Activated naive CD8-positive, alpha-beta T cell treated with anti-CD3 and anti-CD28 coated beads, Interleukin-2, amount 50 U/mL, for 24 hours (primary cell): ENCODE results near the gene OLR1.
"Not testable (repeated sequence)": the region's sequence is repeated elsewhere in the genome, so short reads cannot be mapped to it uniquely, and the experiment has no call there.

Experiments
- ATAC-seq: fragments of 150-1000 bp; cut with Tn5 transposase; one replicate; pipeline ENCODE4 v1.10.0; 2021
- DNase-seq: peaks from one replicate; pipeline ENCODE4 v3.0.0; 2021
- H3K27ac Mint-ChIP-seq: one replicate; pipeline ENCODE4 v1.8.0; 2021; ENCODE audit warnings: mild to moderate bottlenecking, mixed read lengths
- H3K27me3 Mint-ChIP-seq: one replicate; pipeline ENCODE4 v1.8.0; 2021; ENCODE audit warnings: mixed read lengths
- H3K36me3 Mint-ChIP-seq: one replicate; pipeline ENCODE4 v1.8.0; 2021; ENCODE audit warnings: low read depth, mixed read lengths
- H3K4me1 Mint-ChIP-seq: one replicate; pipeline ENCODE4 v1.8.0; 2021; ENCODE audit warnings: mixed read lengths
- H3K4me3 Mint-ChIP-seq: one replicate; pipeline ENCODE4 v1.8.0; 2021; ENCODE audit warnings: mild to moderate bottlenecking, moderate library complexity, mixed read lengths
- H3K9me3 Mint-ChIP-seq: one replicate; pipeline ENCODE4 v1.8.0; 2021; ENCODE audit warnings: mixed read lengths

OLR1 gene

DNA sequence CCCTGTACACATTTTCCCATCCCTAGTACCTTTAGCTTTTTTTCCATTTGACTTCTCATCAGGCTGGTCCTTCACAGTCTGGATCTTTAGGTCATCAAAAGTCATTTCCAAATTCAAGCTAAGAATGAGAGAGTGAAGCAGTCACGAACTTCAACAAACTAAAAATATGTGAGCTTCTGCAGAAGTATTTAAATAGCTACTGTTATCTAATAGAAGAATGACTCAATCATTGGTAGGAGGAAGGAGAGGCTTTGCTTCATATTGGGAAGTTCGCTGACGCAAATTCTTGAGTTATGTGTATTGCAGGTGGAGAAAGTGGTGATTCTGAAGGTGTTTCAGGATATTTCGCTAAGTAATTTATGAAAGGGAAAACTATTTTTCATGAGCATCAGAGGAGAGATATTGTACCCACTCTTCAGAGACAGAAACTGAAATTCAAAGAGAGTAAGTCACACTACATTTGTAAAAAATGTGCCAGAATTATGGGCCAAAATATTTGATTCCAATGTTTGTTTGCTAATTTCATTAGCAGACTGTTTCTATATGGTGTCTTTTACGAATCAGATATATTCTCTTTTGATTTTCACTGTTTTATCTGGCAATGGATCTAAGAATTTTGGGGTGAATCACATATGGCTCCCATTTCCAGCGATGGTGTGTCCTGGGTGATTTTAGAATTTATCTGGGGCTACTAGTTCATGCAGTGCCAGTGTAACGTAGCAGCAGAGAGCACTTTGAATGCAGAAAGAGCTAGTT lies at the start of gene OLR1:
Gene OLR1 (minus strand): TSS at position 160 of the 756 bp plus-strand sequence. CDS start 55 bp downstream, at position 105.
- DNase-seq (no peak), ATAC-seq (no peak)
- Mint-ChIP-seq H3K4me3 (no peak within 1 kb of the TSS), H3K4me1 (no peaks in the 10 kb centered on the region), H3K27me3 (peaks cover 7% of the 10 kb centered on the region), H3K36me3 (no peaks in the 10 kb centered on the region), H3K9me3 (no peaks in the 10 kb centered on the region), H3K27ac (no peak within 1 kb of the TSS)

DNA sequence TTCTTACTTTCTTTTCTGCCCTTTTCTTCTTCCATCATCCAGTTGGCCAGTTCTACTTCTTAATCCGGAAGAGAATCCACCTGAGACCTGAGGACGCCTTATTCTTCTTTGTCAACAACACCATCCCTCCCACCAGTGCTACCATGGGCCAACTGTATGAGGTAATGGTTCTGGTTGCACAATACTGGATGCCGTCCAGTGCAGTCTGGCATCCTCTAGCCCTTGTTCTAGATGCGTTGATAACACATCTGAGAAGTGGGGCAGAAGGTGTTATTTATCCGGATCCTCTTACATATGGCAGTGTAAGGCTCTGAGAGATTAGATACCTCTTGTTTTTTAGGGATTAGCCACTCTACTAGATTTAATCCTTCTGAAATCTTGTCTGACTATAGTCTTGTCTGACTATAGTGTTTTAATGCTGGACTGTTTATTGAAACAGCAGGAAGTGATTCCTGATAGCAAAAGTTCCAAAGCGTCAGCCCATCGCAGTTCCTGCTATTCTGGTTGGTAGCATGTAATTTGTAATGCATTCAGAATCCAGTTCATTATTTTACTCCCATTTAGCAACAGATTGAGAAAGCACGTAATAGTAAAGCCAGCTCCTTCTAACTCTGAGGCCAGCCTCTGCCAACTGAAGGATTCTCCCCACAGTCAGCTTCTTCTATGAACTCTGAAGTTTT lies 48.6 kb upstream of the OLR1 start:
- no peak overlapping the region for H3K27ac Mint-ChIP-seq
- H3K9me3 Mint-ChIP-seq, result no peaks in the 10 kb centered on the region
- H3K36me3 Mint-ChIP-seq, result peaks cover 32% of the 10 kb centered on the region
- peaks cover 22% of the 10 kb centered on the region for H3K4me1 Mint-ChIP-seq
- ATAC-seq (no peak), DNase-seq (no peak)
- no peaks in the 10 kb centered on the region for H3K27me3 Mint-ChIP-seq
- no peak overlapping the region for H3K4me3 Mint-ChIP-seq

DNA sequence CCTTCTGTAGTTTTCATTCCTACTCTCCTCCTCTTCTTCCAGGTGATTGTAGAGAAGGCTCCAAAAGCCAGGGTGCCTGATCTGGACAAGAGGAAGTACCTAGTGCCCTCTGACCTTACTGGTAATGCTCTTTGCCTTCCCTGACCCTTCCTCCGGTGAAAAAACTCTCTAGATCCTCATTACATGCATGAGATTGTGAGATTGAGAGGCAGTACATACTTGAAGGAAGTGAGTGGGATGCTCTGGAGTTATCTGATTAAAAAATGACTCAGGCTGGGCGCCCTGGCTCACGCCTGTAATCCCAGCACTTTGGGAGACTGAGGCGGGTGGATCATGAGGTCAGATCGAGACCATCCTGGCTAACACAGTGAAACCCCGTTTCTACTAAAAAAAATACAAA lies 46.1 kb upstream of the OLR1 start:
- peaks cover 18% of the 10 kb centered on the region for H3K36me3 Mint-ChIP-seq
- H3K9me3 Mint-ChIP-seq, result no peaks in the 10 kb centered on the region
- no peak overlapping the region for H3K4me3 Mint-ChIP-seq
- ATAC-seq (no peak), DNase-seq (no peak)
- no peak overlapping the region for H3K27ac Mint-ChIP-seq
- H3K4me1 Mint-ChIP-seq, result peaks cover 33% of the 10 kb centered on the region
- peaks cover 3% of the 10 kb centered on the region for H3K27me3 Mint-ChIP-seq

DNA sequence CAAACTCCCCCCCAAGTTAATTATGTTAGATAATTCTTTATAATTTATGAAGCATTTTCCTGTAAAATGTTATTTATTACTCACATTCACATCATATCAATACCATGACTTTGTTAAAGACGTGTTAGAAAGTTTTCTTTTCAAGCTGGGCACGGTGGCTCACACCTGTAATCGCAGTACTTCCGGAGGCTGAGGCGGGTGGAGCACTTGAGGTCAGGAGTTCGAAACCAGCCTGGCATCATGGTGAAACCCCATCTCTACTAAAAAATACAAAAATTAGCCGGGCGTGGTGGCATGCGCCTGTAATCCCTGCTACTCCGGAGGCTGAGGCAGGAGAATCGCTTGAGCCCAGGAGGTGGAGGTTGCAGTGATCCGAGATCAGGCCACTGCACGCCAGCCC lies 44.0 kb upstream of the OLR1 start:
- DNase-seq, H3K27ac Mint-ChIP-seq, H3K36me3 Mint-ChIP-seq, H3K9me3 Mint-ChIP-seq, H3K27me3 Mint-ChIP-seq, ATAC-seq, H3K4me3 Mint-ChIP-seq: not testable (repeated sequence)
- H3K4me1 Mint-ChIP-seq, result peaks cover 39% of the 10 kb centered on the region

DNA sequence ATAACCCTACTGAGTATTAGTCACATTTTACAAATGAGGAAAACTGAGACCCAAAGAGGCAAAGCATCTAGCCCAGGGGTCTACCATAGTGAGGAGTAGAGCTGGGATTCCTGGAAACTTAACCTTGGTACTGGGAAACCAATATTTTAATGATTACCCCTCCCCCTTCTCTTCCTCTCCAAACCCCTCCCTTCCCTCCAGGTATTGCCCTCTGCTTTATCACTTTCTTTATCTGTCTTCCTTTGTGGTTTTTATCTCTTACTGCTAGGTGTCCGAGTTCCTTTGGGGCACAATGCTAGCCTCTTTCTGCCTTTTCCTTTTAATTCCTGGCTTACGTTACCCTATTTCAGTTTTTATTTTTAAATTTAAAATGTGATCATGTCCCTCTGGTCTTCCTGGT lies 43.5 kb upstream of the OLR1 start:
- H3K27ac Mint-ChIP-seq, result no peak overlapping the region
- peaks cover 3% of the 10 kb centered on the region for H3K27me3 Mint-ChIP-seq
- H3K9me3 Mint-ChIP-seq, result no peaks in the 10 kb centered on the region
- H3K4me3 Mint-ChIP-seq, result no peak overlapping the region
- ATAC-seq (no peak), DNase-seq (no peak)
- peaks cover 39% of the 10 kb centered on the region for H3K4me1 Mint-ChIP-seq
- peaks cover 3% of the 10 kb centered on the region for H3K36me3 Mint-ChIP-seq

DNA sequence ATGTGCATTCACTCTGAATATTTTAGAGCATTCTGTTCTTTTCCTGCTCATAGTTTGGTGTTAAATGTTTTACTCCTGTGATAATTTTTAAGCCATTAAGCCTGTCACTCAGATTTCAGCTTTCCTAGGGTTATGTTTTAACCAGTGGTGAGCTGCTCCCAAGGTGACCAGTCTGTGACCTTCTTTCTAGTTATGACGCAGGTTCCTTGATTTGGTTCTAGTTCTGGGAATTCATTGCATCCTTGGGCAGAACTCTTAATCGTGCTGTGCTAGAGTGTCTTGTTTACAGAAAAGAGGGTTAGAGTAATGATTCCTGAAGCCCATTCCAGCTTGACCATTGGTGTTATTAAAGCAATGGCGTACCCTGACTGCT lies 42.9 kb upstream of the OLR1 start:
- DNase-seq (no peak), ATAC-seq (no peak)
- H3K36me3 Mint-ChIP-seq, result no peaks in the 10 kb centered on the region
- H3K27ac Mint-ChIP-seq, result no peak overlapping the region
- peaks cover 3% of the 10 kb centered on the region for H3K27me3 Mint-ChIP-seq
- H3K4me1 Mint-ChIP-seq, result peaks cover 37% of the 10 kb centered on the region
- peak overlapping the region; percentile 84 for H3K4me3 Mint-ChIP-seq
- H3K9me3 Mint-ChIP-seq, result no peaks in the 10 kb centered on the region

DNA sequence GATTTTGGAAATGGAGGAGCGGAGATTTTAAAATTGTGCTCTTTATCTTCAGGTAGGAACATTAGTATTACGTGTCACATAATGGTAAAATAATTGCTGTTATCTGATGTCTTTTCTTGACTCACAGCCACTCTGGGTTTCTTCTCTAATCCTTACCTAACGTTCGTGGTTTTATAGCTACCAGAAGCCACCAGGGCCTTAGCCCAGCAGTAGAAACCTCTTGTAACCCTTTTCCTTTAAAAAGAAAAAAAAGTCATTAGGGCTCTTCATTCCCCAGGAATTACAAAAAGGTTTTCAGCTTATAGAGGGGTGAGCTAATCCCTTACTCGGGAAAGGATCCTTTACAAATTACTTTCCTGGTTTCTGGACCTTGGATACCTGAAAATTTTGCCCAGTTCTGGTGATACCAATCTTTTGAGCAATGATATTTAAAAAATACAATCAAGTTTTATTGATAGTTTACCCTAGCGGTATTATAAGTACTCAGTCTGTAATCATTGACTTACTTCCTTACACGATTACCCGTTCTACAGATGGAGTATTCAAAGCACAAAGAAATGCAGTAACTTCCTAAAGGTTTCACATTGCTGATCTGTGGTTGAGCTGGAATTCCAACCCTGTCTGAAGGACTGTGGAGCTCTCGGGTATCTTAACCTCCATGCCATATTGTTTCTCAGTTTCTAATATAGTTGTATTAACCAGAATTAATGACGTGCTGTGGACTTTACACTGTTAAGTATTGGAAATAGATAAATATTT lies 42.4 kb upstream of the OLR1 start:
- Mint-ChIP-seq H3K4me1 (peaks cover 37% of the 10 kb centered on the region), H3K9me3 (no peaks in the 10 kb centered on the region), H3K36me3 (no peaks in the 10 kb centered on the region), H3K27me3 (peaks cover 3% of the 10 kb centered on the region), H3K27ac (peak overlapping the region; percentile 88), H3K4me3 (peak overlapping the region; percentile 84)
- ATAC-seq (no peak), DNase-seq (no peak)

DNA sequence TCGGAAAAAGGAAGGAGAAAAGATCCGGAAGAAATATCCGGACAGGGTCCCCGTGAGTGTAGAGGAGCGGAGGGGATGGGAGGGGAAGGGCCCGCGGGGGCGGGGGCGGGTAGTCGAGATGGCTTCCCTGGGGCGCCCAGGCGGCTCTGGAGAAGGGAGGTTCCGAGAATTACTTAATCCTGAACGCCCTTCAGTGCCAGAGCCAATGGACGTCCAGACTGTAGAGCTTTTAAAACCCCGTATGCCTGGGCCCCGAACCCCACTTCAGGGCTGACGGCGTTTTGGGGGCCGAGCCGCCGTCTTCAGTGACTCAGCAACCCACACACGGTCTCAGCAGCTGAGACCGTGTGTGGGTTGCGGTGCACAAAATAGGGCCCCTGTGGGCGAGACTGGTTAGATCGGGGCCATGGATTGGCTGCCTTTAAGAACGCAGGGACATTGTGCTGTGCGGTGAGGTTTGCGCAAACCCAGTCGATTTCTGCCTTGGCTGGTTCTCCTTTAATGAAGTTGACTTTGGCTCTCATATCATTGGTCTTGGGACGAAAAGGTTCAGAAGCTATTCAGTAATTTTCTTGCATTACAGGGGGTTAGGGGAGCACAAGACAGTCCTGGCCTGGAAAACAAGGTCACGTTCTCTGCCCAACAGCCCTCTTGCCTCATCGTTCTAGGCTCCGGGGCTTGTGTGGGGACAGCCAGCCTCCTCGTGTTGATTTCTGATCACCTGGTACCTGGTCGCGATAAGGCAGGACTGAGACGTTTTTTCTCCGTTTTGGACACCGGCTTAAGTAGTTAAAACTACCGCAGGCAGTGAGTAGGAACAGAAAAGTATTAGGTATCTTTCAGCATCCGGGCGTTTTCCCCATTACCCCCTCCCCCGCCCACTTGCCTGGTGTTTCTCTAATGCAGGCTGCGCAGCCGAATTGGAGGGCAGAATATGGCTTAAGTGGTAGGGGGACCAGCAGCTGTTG lies 41.5 kb upstream of the OLR1 start:
- no peaks in the 10 kb centered on the region for H3K9me3 Mint-ChIP-seq
- peak overlapping the region; percentile 84 for H3K4me3 Mint-ChIP-seq
- H3K36me3 Mint-ChIP-seq, result no peaks in the 10 kb centered on the region
- DNase-seq (peak; percentile 77), ATAC-seq (peak; percentile 59)
- H3K27me3 Mint-ChIP-seq, result peaks cover 3% of the 10 kb centered on the region
- peak overlapping the region; percentile 88 for H3K27ac Mint-ChIP-seq
- H3K4me1 Mint-ChIP-seq, result peaks cover 37% of the 10 kb centered on the region

DNA sequence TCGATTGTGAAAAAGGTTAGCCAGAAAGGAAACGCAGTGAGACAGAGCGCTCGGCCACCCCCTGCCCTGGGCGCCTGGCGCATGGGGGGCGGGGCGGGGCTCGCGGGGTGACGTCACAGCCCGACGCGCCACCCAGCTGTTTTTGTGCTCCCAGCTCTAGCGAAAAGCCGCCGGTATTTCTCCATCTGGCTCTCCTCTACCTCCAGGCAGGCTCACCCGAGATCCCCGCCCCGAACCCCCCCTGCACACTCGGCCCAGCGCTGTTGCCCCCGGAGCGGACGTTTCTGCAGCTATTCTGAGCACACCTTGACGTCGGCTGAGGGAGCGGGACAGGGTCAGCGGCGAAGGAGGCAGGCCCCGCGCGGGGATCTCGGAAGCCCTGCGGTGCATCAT lies 40.8 kb upstream of the OLR1 start, which contains the start of gene GABARAPL1:
Gene GABARAPL1 (plus strand): TSS at position 139 of the 393 bp plus-strand sequence. CDS start 253 bp downstream, at position 392.
- H3K9me3 Mint-ChIP-seq, result no peaks in the 10 kb centered on the region
- DNase-seq (peak; percentile 79), ATAC-seq (peak; percentile 64)
- H3K4me3 Mint-ChIP-seq, result peak within 1 kb of the TSS; percentile 84
- peaks cover 3% of the 10 kb centered on the region for H3K27me3 Mint-ChIP-seq
- H3K36me3 Mint-ChIP-seq, result no peaks in the 10 kb centered on the region
- H3K4me1 Mint-ChIP-seq, result peaks cover 34% of the 10 kb centered on the region
- H3K27ac Mint-ChIP-seq, result peak within 1 kb of the TSS; percentile 90

DNA sequence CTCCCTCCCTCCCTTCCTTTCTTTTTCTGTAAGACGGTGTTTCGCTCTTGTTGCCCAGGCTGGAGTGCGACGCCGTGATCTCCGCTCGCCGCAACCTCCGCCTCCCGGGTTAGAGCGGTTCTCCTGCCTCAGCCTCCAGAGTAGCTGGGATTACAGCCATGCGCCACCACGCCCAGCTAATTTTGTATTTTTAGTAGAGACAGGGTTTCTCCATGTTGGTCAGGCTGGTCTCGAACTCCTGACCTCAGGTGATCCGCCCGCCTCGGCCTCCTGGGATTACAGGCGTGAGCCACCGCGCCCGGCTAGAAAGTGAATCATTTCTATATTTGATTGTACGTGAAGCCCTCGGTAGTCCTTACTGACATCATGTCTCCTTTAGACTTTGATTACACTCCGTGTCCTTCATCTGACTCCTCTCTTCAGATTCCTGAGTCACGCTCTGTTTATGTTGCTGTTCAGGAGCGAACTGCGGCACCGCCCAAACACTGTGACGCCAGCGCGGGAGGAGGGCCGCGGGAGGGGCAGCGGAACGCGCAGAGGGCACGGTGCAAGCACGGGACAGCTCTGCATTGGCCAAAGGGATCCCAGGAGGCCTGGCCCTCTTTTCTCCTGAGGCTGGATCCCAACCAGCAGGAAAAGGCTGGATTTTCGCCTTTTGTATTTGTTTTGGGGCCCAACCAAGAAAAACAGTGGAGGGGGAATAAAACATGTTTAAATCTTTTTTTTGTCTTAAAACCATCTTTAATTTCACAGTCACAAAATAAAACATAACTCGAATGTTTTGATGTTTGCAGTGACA lies 40.2 kb upstream of the OLR1 start:
- peak overlapping the region; percentile 84 for H3K4me3 Mint-ChIP-seq
- ATAC-seq (peak; percentile 88), DNase-seq (peak; percentile 88)
- peaks cover 3% of the 10 kb centered on the region for H3K27me3 Mint-ChIP-seq
- H3K4me1 Mint-ChIP-seq, result peaks cover 34% of the 10 kb centered on the region
- peak overlapping the region; percentile 90 for H3K27ac Mint-ChIP-seq
- H3K9me3 Mint-ChIP-seq, result no peaks in the 10 kb centered on the region
- H3K36me3 Mint-ChIP-seq, result no peaks in the 10 kb centered on the region

DNA sequence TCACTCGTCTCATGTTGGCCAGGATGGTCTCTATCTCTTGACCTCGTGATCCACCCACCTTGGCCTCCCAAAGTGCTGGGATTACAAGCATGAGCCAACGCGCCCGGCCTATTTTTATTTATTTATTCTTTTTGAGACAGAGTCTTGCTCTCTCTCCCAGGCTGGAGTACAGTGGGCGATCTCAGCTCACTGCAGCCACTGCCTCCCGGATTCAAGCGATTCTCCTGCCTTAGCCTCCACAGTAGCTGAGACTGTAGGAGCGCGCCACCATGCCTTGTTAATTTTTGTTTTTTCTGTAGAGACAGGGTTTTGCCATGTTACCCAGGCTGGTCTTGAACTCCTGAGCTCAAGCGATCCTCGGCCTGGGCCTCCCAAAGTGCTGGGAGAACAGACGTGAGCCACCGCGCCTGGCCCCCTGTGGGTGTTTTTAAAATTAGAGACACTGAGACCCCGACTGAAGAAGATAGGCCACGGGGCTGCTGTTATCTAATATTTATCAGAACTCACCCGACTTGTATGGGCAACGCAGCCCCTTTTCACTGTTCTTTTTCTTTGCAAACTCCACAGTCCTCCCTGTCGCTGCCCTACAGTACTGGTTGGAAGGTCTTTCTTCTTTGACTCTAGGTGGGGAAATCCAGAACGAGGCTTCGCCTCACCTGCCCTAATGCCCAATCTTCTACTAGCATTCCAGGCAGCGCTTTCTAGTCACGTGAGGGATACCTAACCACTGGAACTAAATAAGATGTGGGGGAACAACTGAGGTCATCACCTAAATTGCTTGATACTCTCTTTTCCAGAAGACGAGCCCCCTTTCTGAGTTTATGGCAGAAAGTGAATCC lies 39.4 kb upstream of the OLR1 start:
- no peak for DNase-seq
- no peak for ATAC-seq
- H3K4me1 Mint-ChIP-seq, result peaks cover 34% of the 10 kb centered on the region
- H3K9me3 Mint-ChIP-seq, result no peaks in the 10 kb centered on the region
- H3K27ac Mint-ChIP-seq, result no peak overlapping the region
- peaks cover 3% of the 10 kb centered on the region for H3K27me3 Mint-ChIP-seq
- no peak overlapping the region for H3K4me3 Mint-ChIP-seq
- H3K36me3 Mint-ChIP-seq, result no peaks in the 10 kb centered on the region

DNA sequence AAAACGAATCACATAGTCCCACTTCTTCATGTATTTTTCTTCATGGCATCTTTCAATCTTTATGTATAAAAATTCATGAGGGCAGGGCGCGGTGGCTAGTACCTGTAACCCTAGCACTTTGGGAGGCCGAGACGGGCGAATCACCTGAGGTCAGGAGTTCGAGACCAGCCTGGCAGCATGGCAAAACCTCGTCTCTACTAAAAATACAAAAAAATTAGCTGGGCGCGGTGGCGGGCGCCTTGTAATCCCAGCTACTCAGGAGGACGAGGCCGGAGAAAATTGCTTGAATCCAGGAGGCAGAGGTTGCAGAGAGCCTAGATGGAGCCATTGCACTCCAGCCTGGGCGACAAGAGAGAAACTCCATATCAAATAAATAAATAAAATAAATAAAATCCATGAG lies 38.3 kb upstream of the OLR1 start:
- peaks cover 26% of the 10 kb centered on the region for H3K4me1 Mint-ChIP-seq
- H3K36me3 Mint-ChIP-seq, result no peaks in the 10 kb centered on the region
- H3K9me3 Mint-ChIP-seq, result no peaks in the 10 kb centered on the region
- DNase-seq, result no peak
- H3K27me3 Mint-ChIP-seq, result peaks cover 3% of the 10 kb centered on the region
- H3K4me3 Mint-ChIP-seq, result no peak overlapping the region
- H3K27ac Mint-ChIP-seq, result no peak overlapping the region
- no peak for ATAC-seq

DNA sequence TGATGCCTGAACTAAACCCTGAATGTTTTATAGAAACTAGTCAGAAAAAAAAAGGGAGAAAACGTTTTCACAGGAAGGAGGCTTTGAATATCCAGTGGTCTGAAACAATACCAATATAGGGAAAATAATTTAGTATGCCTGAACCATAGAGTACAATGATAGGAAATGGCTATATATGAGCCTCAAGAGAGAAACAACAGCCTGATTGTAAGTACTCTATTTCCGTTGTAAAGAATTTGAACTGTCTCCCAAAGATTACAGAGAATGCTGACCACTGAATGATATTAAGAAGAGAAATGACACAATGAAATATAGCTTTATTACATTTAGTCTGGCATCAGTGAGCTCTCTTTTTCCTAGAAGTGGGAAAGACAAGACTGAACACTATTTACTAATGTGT lies 35.2 kb upstream of the OLR1 start:
- H3K36me3 Mint-ChIP-seq, result no peaks in the 10 kb centered on the region
- H3K27ac Mint-ChIP-seq, result no peak overlapping the region
- H3K9me3 Mint-ChIP-seq, result no peaks in the 10 kb centered on the region
- H3K27me3 Mint-ChIP-seq, result peaks cover 4% of the 10 kb centered on the region
- no peak for DNase-seq
- H3K4me1 Mint-ChIP-seq, result peaks cover 4% of the 10 kb centered on the region
- ATAC-seq, result no peak
- H3K4me3 Mint-ChIP-seq, result no peak overlapping the region
